Natural killer cell (primary cell): ENCODE results near the gene BDH1. TPM values are rescaled to one million over a fixed set of nuclear protein-coding genes. Genes with fewer than 3 reads are reported as not detected.

Experiments
- ATAC-seq, 3 donors: fragments of 150-1000 bp in 2 of 3; fragments of 200-7000 bp in 1 of 3; cut with Tn5 transposase; 1 replicate in 1 of 3; 2 replicates in 2 of 3; pipeline ENCODE4 v1.10.0; 2021; ENCODE audit warnings: mild to moderate bottlenecking in 2 of 3, moderate library complexity in 2 of 3
- DNase-seq, 2 donors: peaks; one replicate each; pipeline versions ENCODE4 v3.0.0 to v3.0.0-alpha.2; 2013 to 2021; ENCODE audit warnings: mixed read lengths in 1 of 2
- H3K27ac ChIP-seq: one replicate; pipeline ENCODE4 v1.5.1; 2013; ENCODE audit warnings: mild to moderate bottlenecking, low read length
- H3K27me3 ChIP-seq: one replicate; pipeline ENCODE4 v1.6.1; 2013; ENCODE audit warnings: low read length; ENCODE audit not compliant: control insufficient read depth, insufficient read depth
- H3K36me3 ChIP-seq: one replicate; pipeline ENCODE4 v1.6.1; 2013; ENCODE audit warnings: low read length; ENCODE audit not compliant: control insufficient read depth, insufficient read depth
- H3K4me1 ChIP-seq: one replicate; pipeline ENCODE4 v1.6.1; 2013; ENCODE audit warnings: low read length; ENCODE audit not compliant: control insufficient read depth, insufficient read depth
- H3K4me3 ChIP-seq: one replicate; pipeline ENCODE4 v1.5.1; 2013; ENCODE audit warnings: low read length
- H3K9me3 ChIP-seq: one replicate; pipeline ENCODE4 v1.6.1; 2013; ENCODE audit warnings: low read length; ENCODE audit not compliant: control insufficient read depth, insufficient read depth
- H3K27ac Mint-ChIP-seq, 2 donors: one replicate each; pipeline ENCODE4 v1.8.0; 2022; ENCODE audit warnings: mild to moderate bottlenecking in 2 of 2, mixed read lengths in 2 of 2, moderate library complexity in 1 of 2
- H3K27me3 Mint-ChIP-seq, 2 donors: one replicate each; pipeline ENCODE4 v1.8.0; 2022; ENCODE audit warnings: low read depth in 2 of 2, mixed read lengths in 2 of 2
- H3K36me3 Mint-ChIP-seq: one replicate; pipeline ENCODE4 v1.8.0; 2022; ENCODE audit warnings: mixed read lengths
- H3K4me1 Mint-ChIP-seq, 2 donors: one replicate each; pipeline ENCODE4 v1.8.0; 2022; ENCODE audit warnings: mixed read lengths in 2 of 2
- H3K4me3 Mint-ChIP-seq: one replicate; pipeline ENCODE4 v1.8.0; 2022; ENCODE audit warnings: mild to moderate bottlenecking, moderate library complexity, mixed read lengths
- H3K9me3 Mint-ChIP-seq, 2 donors: one replicate each; pipeline ENCODE4 v1.8.0; 2022; ENCODE audit warnings: mixed read lengths in 2 of 2
- WGBS: methylation state at CpG from one replicate; pipeline ENCODE4 v1.1.7; 2013; ENCODE audit warnings: missing lambda C conversion rate; ENCODE audit not compliant: insufficient coverage; 5-methylcytosine and 5-hydroxymethylcytosine counted together
- intact Hi-C: fragments of 100-400 bp; cut with micrococcal nuclease; formaldehyde crosslinking; loops from one replicate; pipeline ENCODE4 v1.14.2; 2022
- total RNA-seq, 4 donors: library from RNA; stranded (reverse); fragments of 120-200 nt in 1 of 4; gene quantifications; one replicate each; pipeline versions ENCODE4 v1.2.3 to v1.2.4, GENCODE V29; 2013 to 2022
- TF ChIP-seq, protein P1 (sequence below): fragments of 200-600 bp; IDR thresholded peaks from one replicate; pipeline ENCODE4 v1.8.0; 2022; ENCODE audit warnings: antibody characterized with exemption

The BDH1 gene
- total RNA-seq, 3 donors from 2014 or later (not counting 1 experiment from before 2014, with no cell fraction given), result 14.0 to 24.5 (median 17.4) TPM

DNA sequence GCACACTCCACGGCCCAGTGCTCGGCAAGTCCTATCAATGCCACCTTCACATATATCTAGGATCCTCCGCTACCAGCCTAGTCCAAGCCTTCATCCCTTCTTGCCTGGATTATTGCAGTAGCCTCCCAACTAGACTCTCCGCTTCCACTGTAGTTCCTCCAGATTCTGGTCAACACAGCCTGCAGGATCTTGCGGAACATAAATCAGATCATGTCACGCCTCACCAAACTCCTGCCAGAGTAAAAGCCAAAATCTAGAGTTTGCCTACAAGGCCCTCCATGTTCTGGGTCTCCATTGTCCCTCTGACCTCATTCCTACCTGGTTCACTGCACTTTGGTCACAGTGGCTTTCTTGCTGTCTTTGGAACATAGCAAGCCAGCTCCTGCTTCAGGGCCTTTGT is 3.6 kb downstream of the BDH1 start:
- TF ChIP-seq, protein P1, sequence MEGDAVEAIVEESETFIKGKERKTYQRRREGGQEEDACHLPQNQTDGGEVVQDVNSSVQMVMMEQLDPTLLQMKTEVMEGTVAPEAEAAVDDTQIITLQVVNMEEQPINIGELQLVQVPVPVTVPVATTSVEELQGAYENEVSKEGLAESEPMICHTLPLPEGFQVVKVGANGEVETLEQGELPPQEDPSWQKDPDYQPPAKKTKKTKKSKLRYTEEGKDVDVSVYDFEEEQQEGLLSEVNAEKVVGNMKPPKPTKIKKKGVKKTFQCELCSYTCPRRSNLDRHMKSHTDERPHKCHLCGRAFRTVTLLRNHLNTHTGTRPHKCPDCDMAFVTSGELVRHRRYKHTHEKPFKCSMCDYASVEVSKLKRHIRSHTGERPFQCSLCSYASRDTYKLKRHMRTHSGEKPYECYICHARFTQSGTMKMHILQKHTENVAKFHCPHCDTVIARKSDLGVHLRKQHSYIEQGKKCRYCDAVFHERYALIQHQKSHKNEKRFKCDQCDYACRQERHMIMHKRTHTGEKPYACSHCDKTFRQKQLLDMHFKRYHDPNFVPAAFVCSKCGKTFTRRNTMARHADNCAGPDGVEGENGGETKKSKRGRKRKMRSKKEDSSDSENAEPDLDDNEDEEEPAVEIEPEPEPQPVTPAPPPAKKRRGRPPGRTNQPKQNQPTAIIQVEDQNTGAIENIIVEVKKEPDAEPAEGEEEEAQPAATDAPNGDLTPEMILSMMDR, result no peak
- no peaks in the 10 kb centered on the region for H3K36me3 ChIP-seq
- no peak overlapping the region for H3K27ac ChIP-seq
- intact Hi-C loops, result no loop called here
- Mint-ChIP-seq H3K4me1 (peaks cover 9 to 20% of the 10 kb centered on the region in 2 donors), H3K27ac (no peak overlapping the region), H3K9me3 (no peaks in the 10 kb centered on the region), H3K4me3 (peak overlapping the region; percentile 18), H3K27me3 (no peaks in the 10 kb centered on the region), H3K36me3 (no peaks in the 10 kb centered on the region)
- ATAC-seq, result no peak
- no peak for DNase-seq
- no peaks in the 10 kb centered on the region for H3K9me3 ChIP-seq
- WGBS, result 98% methylated on average over 6 of the region's 6 CpGs
- H3K4me1 ChIP-seq, result peaks cover 16% of the 10 kb centered on the region
- H3K4me3 ChIP-seq, result no peak overlapping the region
- no peaks in the 10 kb centered on the region for H3K27me3 ChIP-seq

DNA sequence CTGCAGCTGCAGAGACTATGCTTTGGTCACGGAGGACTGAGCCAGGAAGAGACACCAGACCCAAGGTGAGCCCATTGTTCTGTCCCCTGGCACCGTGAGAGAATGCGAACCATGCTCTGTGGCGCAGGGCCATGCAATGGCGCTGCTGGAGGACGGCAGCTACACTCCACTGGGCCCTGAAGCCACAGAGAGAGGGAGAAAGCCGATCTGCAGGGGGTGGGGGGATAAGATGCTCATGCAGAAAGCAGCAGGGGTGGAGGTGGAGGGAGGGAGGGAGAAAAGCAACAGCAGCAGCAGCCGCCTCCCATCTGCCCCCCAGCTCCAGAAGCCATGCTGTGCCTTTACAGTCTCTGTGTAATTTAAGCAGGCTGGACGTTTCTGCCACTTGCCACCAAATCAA is 5.3 kb downstream of the BDH1 start:
- no peak overlapping the region for H3K27ac ChIP-seq
- Mint-ChIP-seq H3K9me3 (no peaks in the 10 kb centered on the region), H3K27ac (no peak overlapping the region), H3K36me3 (no peaks in the 10 kb centered on the region), H3K27me3 (no peaks in the 10 kb centered on the region), H3K4me1 (peaks cover 9 to 20% of the 10 kb centered on the region in 2 donors), H3K4me3 (no peak overlapping the region)
- intact Hi-C loops, result no loop called here
- peaks cover 3% of the 10 kb centered on the region for H3K36me3 ChIP-seq
- TF ChIP-seq, protein P1, result no peak
- peaks cover 9% of the 10 kb centered on the region for H3K4me1 ChIP-seq
- no peak for ATAC-seq
- H3K27me3 ChIP-seq, result no peaks in the 10 kb centered on the region
- H3K9me3 ChIP-seq, result no peaks in the 10 kb centered on the region
- DNase-seq, result no peak
- no peak overlapping the region for H3K4me3 ChIP-seq
- WGBS, result 93% methylated on average over 9 of the region's 9 CpGs

DNA sequence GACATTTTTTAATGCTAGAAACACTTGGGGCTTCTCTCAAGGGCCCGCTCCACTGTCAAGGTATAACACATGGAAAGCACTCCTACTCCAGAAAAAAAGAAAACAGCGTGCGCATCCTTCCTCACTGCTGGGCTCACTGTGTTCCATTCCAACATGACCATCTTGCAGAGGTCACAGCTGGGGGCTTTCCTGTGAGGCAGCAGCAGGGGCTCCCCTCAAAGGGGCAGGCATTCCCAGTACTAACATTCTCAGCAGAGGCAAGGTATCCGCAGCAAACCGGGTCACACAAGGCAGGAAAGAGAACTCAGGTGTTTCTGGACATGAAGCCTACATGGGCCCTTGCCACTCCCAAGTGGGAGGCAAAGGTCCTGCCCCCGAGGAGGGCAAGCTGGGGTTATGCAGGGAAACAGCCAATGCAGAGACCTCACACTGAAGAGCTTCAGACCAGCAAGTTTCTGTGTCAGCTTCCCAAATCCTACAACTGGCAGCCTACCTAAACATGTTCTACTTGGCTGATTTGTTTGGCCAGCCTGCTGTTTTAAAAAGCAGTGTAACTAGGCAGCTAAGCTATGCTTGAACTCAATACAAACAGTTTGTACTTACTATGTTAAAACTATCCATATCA is 6.4 kb downstream of the BDH1 start:
- no peaks in the 10 kb centered on the region for H3K36me3 Mint-ChIP-seq
- peaks cover 7 to 18% of the 10 kb centered on the region in 2 donors for H3K4me1 Mint-ChIP-seq
- 90% methylated on average over 6 of the region's 6 CpGs for WGBS
- no peak for ATAC-seq
- TF ChIP-seq, protein P1, result no peak
- Histone ChIP-seq H3K27ac (no peak overlapping the region), H3K4me3 (no peak overlapping the region), H3K27me3 (no peaks in the 10 kb centered on the region), H3K9me3 (no peaks in the 10 kb centered on the region), H3K36me3 (peaks cover 5% of the 10 kb centered on the region), H3K4me1 (peaks cover 7% of the 10 kb centered on the region)
- intact Hi-C loops, result no loop called here
- no peak for DNase-seq
- H3K4me3 Mint-ChIP-seq, result no peak overlapping the region
- no peak overlapping the region for H3K27ac Mint-ChIP-seq
- H3K9me3 Mint-ChIP-seq, result no peaks in the 10 kb centered on the region
- H3K27me3 Mint-ChIP-seq, result no peaks in the 10 kb centered on the region
